Esophagus (tissue), 2 donors: ENCODE measurements around the gene SCMH1. TPM values are rescaled to one million over a fixed set of nuclear protein-coding genes. Genes with fewer than 3 reads are reported as not detected.

Source experiments
- H3K27ac ChIP-seq, 2 donors: one replicate each; pipeline ENCODE4 v1.5.1; 2013; ENCODE audit warnings: low read depth in 2 of 2, mild to moderate bottlenecking in 2 of 2, inconsistent platforms in 1 of 2, low read length in 1 of 2, moderate library complexity in 1 of 2
- H3K27me3 ChIP-seq, 2 donors: one replicate each; pipeline ENCODE4 v1.6.1; 2013; ENCODE audit warnings: low read length in 2 of 2, control low read depth in 1 of 2, mild to moderate bottlenecking in 1 of 2; ENCODE audit not compliant: insufficient read depth in 2 of 2, control insufficient read depth in 1 of 2
- H3K36me3 ChIP-seq, 2 donors: one replicate each; pipeline ENCODE4 v1.6.1; 2013; ENCODE audit warnings: low read length in 1 of 2; ENCODE audit not compliant: control insufficient read depth in 2 of 2, insufficient read depth in 2 of 2
- H3K4me1 ChIP-seq, 2 donors: one replicate each; pipeline ENCODE4 v1.6.1; 2013; ENCODE audit warnings: low read length in 1 of 2; ENCODE audit not compliant: control insufficient read depth in 2 of 2, insufficient read depth in 2 of 2
- H3K4me3 ChIP-seq, 2 donors: one replicate each; pipeline ENCODE4 v1.5.1; 2013; ENCODE audit warnings: low read length in 2 of 2, mild to moderate bottlenecking in 2 of 2, low read depth in 1 of 2, moderate library complexity in 1 of 2
- H3K9me3 ChIP-seq, 2 donors: one replicate each; pipeline ENCODE4 v1.6.1; 2013; ENCODE audit warnings: mild to moderate bottlenecking in 2 of 2, low read depth in 1 of 2, low read length in 1 of 2, moderate library complexity in 1 of 2; ENCODE audit not compliant: control insufficient read depth in 2 of 2, insufficient read depth in 1 of 2
- WGBS, 2 donors: extraction: QIAGEN DNeasy Blood & Tissue Kit; methylation state at CpG; one replicate each; pipeline ENCODE4 v1.1.7; 2013; 5-methylcytosine and 5-hydroxymethylcytosine counted together
- polyA plus RNA-seq, 2 donors: library from polyadenylated mRNA; stranded (reverse); fragments of 200-250 nt; gene quantifications; one replicate each; pipeline ENCODE4 v1.2.3, GENCODE V29; 2013
- donor health status: healthy with polysubstance abuse.
- donor health status: Bipolar disorder and iron deficiency.

The SCMH1 gene
- polyA plus RNA-seq, 2 donors = 11.1 to 12.8 TPM

- Histone ChIP-seq H3K27me3 (no peaks in the 10 kb centered on the region), H3K4me1 (peaks cover 0 to under 1% of the 10 kb centered on the region in 2 donors), H3K4me3 (no peak overlapping the region), H3K27ac (no peak overlapping the region), H3K36me3 (peaks cover 14 to 19% of the 10 kb centered on the region in 2 donors), H3K9me3 (no peaks in the 10 kb centered on the region)
- whole genome bisulfite sequencing, 2 donors = 73 to 79% methylated on average over 2 of the region's 2 CpGs
These were observed 210.0 kb downstream of the SCMH1 start for GRCh38 chr1:41032147-41032546.

DNA sequence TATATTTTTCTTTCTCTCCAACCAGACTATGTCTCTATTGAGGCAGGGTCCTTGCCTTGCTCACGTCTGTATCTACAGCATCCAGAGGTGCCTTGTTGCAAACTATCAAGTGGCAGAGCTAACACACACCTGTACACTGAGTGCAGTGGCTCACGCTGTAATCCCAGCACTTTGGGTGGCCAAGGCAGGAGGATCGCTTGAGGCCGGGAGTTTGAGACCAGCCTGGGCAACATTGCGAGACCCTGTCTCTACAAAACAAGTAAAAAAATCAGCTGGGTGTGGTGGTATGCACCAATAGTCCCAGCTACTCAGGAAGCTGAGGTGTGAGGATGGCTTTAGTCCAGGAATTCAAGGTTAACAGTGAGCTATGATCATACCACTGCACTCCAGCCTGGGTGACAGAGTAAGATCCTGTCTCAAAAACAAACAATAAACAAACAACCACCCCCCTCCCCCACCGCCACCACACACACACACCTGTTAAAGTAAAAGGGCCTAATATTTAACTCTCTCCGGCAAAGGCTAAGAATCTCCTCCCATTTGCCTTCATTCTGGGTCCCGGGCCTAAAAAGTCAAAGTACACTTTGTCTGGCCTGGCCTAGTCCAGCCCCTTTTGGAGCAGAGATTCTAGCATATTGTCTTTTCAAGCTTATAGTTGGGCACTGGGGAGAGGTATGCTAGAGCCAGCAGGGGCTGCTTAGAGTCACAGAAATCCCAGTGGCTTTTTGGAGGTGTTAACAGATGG, 211.1 kb downstream of the SCMH1 start:
- Histone ChIP-seq H3K4me3 (no peak overlapping the region), H3K27me3 (no peaks in the 10 kb centered on the region), H3K9me3 (no peaks in the 10 kb centered on the region), H3K27ac (no peak overlapping the region), H3K4me1 (no peaks in the 10 kb centered on the region), H3K36me3 (peaks cover 10 to 20% of the 10 kb centered on the region in 2 donors)
- WGBS, 2 donors = 86 to 92% methylated on average over 8 of the region's 8 CpGs

DNA sequence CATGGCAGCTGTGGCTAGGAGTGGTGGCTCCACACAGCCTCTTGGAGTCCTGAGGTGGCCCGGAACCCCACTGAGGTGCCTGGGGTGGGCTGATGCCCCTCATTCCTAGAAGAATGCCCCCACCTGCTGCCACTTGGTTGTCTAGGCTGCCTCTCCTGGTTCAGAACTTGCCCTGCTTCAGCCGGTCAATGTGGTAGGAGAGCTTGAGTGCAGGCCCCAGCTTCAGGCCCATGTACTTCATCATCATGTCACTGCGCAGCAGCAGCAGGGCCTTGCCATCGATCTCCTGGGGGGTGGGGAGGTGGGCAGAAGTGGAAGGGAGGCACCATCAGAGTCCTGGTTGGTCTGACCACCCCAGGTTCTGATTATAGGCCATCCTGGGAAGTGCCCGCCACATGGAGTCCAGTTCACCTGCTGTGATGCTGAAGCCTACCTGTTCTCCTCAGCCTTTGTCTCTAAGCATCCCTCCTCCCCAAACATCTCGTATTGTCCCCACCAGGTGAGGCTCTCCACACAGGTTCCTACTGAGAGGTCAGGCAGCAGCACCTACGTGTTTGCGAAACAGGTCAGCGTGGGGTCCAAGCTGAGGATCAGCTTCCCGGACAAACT, 214.0 kb downstream of the SCMH1 start:
- Histone ChIP-seq H3K27me3 (no peaks in the 10 kb centered on the region), H3K4me1 (peaks cover 0 to 3% of the 10 kb centered on the region in 2 donors), H3K9me3 (no peaks in the 10 kb centered on the region), H3K36me3 (peaks cover 5 to 17% of the 10 kb centered on the region in 2 donors), H3K4me3 (no peak overlapping the region), H3K27ac (no peak overlapping the region)
- 95 to 96% methylated on average over 10 of the region's 10 CpGs for WGBS, 2 donors

- no peaks in the 10 kb centered on the region for H3K9me3 ChIP-seq
- H3K4me1 ChIP-seq = peaks cover 5 to 7% of the 10 kb centered on the region in 2 donors
- 95 to 96% methylated on average over 4 of the region's 4 CpGs for WGBS, 2 donors
- no peaks in the 10 kb centered on the region for H3K27me3 ChIP-seq
- no peak overlapping the region for H3K4me3 ChIP-seq
- no peak overlapping the region for H3K27ac ChIP-seq
- H3K36me3 ChIP-seq = peaks cover under 1 to 20% of the 10 kb centered on the region in 2 donors
These were observed 215.9 kb downstream of the SCMH1 start for GRCh38 chr1:41025979-41026819.

- Histone ChIP-seq H3K4me3 (no peak overlapping the region), H3K9me3 (no peaks in the 10 kb centered on the region), H3K27me3 (no peaks in the 10 kb centered on the region), H3K4me1 (peaks cover 5 to 7% of the 10 kb centered on the region in 2 donors), H3K36me3 (peaks cover 0 to 20% of the 10 kb centered on the region in 2 donors), H3K27ac (no peak overlapping the region)
- 67 to 71% methylated on average over 2 of the region's 2 CpGs for whole genome bisulfite sequencing, 2 donors
These were observed 217.2 kb downstream of the SCMH1 start for GRCh38 chr1:41024953-41025352.

DNA sequence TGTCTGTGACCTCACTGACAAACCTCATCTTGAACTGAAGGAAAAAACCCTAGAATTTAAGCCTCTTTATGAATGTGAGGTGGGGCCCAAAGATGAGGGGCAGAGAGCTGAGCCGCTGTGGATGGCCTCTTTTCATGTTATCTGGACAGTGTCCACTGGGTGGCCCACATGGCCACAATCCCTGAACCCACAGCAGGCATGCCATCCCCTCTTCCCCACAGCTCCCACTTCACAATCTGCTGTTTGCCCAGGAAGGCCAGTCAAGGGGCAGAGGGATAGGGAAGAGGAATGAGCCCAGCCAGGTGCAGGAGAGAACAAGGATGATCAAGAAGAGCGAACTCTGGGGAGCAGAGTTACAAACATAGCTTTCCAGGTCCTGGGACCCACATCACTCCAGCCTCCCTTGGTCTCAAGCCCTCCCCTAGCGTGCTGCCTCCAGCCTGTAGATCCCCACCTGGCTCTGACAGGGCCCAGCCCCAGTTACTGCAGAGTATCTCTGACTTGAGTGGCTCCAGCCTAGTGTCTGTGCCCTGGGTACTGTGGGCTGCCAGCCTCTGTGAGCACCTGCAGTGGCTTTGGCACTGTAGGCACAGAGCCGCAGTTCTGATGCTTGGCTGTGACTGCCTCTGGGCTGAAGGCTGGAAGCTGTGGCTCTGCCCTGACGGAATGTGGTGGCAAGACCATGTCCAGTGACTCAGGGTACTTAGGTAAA, 218.7 kb downstream of the SCMH1 start:
- H3K9me3 ChIP-seq = no peaks in the 10 kb centered on the region
- WGBS, 2 donors = 91 to 93% methylated on average over 5 of the region's 5 CpGs
- H3K27ac ChIP-seq = no peak overlapping the region
- H3K27me3 ChIP-seq = no peaks in the 10 kb centered on the region
- H3K4me1 ChIP-seq = peaks cover 5 to 7% of the 10 kb centered on the region in 2 donors
- peaks cover 0 to 14% of the 10 kb centered on the region in 2 donors for H3K36me3 ChIP-seq
- no peak overlapping the region for H3K4me3 ChIP-seq

- no peak overlapping the region for H3K4me3 ChIP-seq
- peaks cover 5 to 7% of the 10 kb centered on the region in 2 donors for H3K4me1 ChIP-seq
- no peak overlapping the region for H3K27ac ChIP-seq
- H3K27me3 ChIP-seq = no peaks in the 10 kb centered on the region
- no peaks in the 10 kb centered on the region for H3K9me3 ChIP-seq
- WGBS, 2 donors = 87 to 93% methylated on average over 10 of the region's 10 CpGs
- H3K36me3 ChIP-seq = peaks cover 7 to 15% of the 10 kb centered on the region in 2 donors
These were observed 219.7 kb downstream of the SCMH1 start for GRCh38 chr1:41022424-41022823.

DNA sequence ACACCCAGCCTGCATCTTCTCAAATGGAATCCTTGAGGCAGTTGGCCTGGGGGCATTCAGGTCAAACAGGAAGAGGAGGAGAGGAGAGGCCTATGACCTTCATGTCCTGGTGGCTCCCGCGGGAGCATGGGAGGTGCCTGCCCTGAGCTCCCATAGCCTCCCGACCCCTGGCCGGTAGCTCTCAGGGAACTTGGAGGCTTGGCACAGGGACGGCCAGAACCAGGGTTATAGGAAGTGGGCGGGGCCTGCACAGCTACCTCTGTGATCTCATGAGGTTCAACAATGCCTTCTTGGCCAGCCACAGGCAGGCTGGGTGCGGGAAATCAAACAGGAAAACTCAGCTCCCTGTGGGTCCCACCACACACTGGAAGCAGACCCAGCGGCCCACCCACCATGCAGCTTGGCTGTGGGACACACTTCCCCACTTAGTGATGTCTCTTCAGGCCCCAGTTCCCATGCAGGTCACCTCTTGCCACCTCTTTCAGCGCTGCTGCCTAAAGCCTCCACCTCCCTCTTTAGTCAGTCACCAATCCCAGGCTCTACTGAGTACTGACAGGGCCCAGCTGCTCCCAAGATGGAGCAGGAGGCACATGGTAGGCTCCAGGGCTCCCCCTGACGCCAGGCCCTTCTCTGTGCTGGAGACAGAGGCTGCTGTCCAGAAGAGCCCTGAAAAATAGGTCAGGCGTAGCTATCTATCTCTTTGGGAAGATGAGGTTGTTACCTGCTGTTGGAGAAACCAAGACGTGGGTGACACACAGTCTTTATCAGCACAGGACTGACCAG, 220.4 kb downstream of the SCMH1 start, which contains the start of gene SLFNL1:
SLFNL1 (minus strand) TSS at position 200 of the 783 bp plus-strand sequence. CDS start 1,065 bp downstream, outside the sequence.
- H3K9me3 ChIP-seq = no peaks in the 10 kb centered on the region
- H3K27ac ChIP-seq = no peak within 1 kb of the TSS
- H3K27me3 ChIP-seq = no peaks in the 10 kb centered on the region
- H3K4me3 ChIP-seq = no peak within 1 kb of the TSS
- H3K4me1 ChIP-seq = peaks cover 5 to 7% of the 10 kb centered on the region in 2 donors
- 60 to 65% methylated on average over 12 of the region's 12 CpGs for whole genome bisulfite sequencing, 2 donors
- peaks cover 7 to 15% of the 10 kb centered on the region in 2 donors for H3K36me3 ChIP-seq
